K562 treated with DMSO at 1 percent for 12 hours (cell line): ENCODE measurements around the gene LTV1. TPM values are rescaled to one million over a fixed set of nuclear protein-coding genes. Genes with fewer than 3 reads are reported as not detected.

Source experiments
- total RNA-seq: library from RNA; unstranded; fragments of 300-600 nt; gene quantifications from 2 replicates; pipeline ENCODE4 v1.2.3, GENCODE V29; 2022; ENCODE audit not compliant: insufficient read depth

Gene LTV1, protein sequence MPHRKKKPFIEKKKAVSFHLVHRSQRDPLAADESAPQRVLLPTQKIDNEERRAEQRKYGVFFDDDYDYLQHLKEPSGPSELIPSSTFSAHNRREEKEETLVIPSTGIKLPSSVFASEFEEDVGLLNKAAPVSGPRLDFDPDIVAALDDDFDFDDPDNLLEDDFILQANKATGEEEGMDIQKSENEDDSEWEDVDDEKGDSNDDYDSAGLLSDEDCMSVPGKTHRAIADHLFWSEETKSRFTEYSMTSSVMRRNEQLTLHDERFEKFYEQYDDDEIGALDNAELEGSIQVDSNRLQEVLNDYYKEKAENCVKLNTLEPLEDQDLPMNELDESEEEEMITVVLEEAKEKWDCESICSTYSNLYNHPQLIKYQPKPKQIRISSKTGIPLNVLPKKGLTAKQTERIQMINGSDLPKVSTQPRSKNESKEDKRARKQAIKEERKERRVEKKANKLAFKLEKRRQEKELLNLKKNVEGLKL
- 14.2 and 24.4 TPM in 2 replicates for total RNA-seq

GRCh38 chr6:143842902-143843676 is at the start of gene LTV1:
TSS of gene LTV1 (plus strand) at chr6:143843338. CDS start at chr6:143843478, 140 bp downstream.

GRCh38 chr6:143864234-143864633 is 21.1 kb downstream of the LTV1 start, which contains the start of gene ZC2HC1B:
TSS of gene ZC2HC1B (plus strand) at chr6:143864474. CDS start at chr6:143864540, 66 bp downstream.

Other genes starting within 250 kb of the LTV1 start
- 2.8 and 19.5 TPM in 2 replicates for gene PHACTR2, start 165.4 kb upstream of the LTV1 start, total RNA-seq
- not detected in 2 replicates for gene ZC2HC1B, start 21.1 kb downstream of the LTV1 start, total RNA-seq
- gene PLAGL1, start 164.9 kb downstream of the LTV1 start, total RNA-seq = 12.4 and 30.7 TPM in 2 replicates